GM19438 (cell line): ENCODE results near the gene AKAP9.
"Not testable (repeated sequence)": the region's sequence is repeated elsewhere in the genome, so short reads cannot be mapped to it uniquely, and the experiment has no call there.

Experiments used
- ATAC-seq: cut with Tn5 transposase; IDR thresholded peaks from one replicate; pipeline ENCODE4 v1.9.1; 2021; ENCODE audit warnings: low read depth; ENCODE audit not compliant: unreplicated experiment

AKAP9 gene

GRCh38 chr7:92119213-92119759, 178.6 kb downstream of the AKAP9 start:
- no peak for ATAC-seq

DNA sequence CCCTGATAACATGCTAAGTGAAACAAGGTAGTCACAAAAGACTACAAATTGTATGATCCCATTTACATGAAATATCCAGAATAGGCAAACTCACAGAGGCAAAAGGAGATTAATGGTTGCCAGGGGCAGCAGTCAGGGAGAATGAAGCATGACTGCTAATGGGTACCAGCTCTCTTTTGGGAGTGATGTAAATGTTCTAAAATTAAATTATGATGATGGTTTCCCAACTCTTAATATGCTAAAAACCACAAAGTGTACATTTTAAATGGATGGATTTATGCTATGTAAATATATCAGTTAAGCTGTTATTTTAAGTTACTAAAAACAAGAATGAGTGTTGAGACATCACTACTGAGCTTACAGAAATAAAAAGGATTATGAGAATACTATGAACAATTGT, 181.0 kb downstream of the AKAP9 start:
- ATAC-seq = no peak

DNA sequence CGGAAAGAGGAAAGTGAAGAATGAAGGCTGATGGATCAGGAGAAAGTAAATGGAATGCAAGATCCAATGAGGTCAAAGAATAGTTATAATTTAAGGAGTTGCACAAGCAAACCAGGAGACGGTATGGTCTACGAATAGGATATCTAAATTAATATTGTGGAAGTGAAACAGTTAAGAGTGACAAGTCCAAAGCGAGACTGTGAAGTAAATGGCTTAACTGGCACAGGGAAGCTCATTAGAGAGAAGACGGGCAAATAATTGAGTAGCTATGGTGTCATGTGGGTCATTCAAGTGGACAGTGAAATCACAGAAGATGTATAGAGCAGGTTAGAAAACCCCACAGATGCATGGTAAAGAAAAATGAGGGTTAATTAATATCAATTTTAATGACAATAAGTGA, 190.4 kb downstream of the AKAP9 start:
- ATAC-seq = no peak

GRCh38 chr7:92131764-92132330, 191.2 kb downstream of the AKAP9 start:
- ATAC-seq = no peak

DNA sequence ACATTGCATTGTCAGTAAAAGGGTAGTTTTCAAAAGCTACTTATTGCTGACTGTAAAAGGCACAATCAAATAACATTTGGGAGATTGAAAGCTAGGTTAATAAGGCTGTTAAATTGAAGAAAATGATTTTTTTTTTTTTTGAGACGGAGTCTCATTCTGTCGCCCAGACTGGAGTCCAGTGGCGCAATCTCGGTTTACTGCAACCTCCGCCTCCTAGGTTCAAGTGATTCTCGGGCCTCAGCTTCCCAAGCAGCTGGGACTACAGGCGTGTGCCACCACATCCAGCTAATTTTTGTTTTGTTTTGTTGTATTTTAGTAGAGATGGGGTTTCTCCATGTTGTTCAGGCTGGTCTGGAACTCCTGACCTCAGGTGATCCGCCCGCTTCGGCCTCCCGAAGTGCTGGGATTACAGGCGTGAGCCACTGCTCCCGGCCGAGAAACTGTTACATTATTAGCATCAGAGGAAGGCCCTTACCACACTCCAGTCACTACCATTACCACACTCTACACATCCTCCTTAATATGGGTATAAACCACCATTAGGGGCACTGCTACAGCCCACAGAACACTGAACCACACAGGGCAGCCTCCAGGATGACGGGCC, 192.6 kb downstream of the AKAP9 start:
- ATAC-seq = peak; percentile 26

- peak; percentile 32 for ATAC-seq
Observed at GRCh38 chr7:92133737-92134270, 193.1 kb downstream of the AKAP9 start.

- peak; percentile 86 for ATAC-seq
Observed at GRCh38 chr7:92134271-92135051, 193.8 kb downstream of the AKAP9 start, which contains the start of gene CYP51A1. Gene CYP51A1 (minus strand): TSS chr7:92134477. CDS start chr7:92134364, 113 bp downstream.

- no peak for ATAC-seq
Observed at GRCh38 chr7:92135052-92135889, 194.6 kb downstream of the AKAP9 start.

DNA sequence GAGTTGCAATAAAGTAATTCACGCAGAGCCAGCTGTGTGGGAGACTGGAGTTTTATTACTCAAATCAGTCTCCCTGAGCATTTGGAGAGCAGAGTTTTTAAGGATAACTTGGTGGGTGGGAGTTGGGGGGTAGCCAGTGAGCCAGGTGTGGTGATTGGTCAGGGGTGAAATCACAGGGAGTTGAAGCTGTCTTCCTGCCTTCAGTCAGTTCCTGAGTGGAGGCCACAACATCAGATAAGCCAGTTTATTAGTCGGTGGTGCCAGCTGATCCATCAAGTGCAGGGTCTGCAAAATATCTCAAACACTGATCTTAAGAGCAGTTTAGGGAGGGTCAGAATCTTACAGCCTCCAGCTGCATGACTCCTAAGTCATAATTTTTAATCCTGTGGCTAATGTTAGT, 196.9 kb downstream of the AKAP9 start:
- no peak for ATAC-seq

DNA sequence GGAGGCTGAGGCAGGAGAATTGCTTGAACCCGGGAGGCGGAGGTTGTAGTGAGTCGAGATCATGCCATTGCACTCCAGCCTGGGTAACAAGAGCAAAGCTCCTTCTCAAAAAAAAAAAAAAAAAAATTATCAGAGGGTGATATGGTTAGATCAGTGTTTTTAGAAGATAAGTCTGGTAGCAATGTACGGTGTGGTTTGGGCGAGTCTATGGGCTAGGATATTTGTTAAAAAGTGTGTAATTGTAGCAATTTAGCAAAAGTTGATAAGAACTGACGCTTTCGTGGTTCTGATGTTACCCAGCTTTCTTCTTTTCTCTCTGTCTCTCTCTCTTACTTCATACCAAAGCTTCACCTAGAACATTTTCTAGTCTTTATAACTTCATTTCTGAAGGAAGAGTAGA, 200.5 kb downstream of the AKAP9 start:
- no peak for ATAC-seq

- not testable (repeated sequence) for ATAC-seq
Observed at GRCh38 chr7:92142791-92143190, 202.1 kb downstream of the AKAP9 start.

DNA sequence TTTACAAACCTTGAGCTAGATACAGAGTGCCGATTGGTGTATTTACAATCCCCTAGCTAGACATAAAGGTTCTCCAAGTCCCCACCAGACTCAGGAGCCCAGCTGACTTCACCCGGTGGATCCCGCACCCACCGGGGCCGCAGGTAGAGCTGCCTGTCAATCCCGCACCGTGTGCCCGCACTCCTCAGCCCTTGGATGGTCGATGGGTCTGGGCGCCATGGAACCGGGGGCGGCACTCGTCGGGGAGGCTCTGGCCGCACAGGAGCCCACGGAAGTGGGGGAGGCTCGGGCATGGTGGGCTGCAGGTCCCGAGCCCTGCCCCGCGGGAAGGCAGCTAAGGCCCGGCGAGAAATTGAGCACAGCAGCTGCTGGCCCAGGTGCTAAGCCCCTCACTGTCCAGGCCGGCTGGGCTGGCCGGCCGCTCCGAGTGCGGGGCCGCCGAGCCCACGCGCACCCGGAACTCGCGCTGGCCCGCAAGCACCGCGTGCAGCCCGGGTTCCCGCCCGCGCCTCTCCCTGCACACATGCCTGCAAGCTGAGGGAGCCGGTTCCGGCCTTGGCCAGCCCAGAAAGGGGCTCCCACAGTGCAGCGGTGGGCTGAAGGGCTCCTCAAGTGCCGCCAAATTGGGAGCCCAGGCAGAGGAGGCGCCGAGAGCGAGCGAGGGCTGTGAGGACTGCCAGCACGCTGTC, 202.7 kb downstream of the AKAP9 start:
- ATAC-seq = not testable (repeated sequence)

- ATAC-seq = no peak
Observed at GRCh38 chr7:92149736-92150239, 209.1 kb downstream of the AKAP9 start.

DNA sequence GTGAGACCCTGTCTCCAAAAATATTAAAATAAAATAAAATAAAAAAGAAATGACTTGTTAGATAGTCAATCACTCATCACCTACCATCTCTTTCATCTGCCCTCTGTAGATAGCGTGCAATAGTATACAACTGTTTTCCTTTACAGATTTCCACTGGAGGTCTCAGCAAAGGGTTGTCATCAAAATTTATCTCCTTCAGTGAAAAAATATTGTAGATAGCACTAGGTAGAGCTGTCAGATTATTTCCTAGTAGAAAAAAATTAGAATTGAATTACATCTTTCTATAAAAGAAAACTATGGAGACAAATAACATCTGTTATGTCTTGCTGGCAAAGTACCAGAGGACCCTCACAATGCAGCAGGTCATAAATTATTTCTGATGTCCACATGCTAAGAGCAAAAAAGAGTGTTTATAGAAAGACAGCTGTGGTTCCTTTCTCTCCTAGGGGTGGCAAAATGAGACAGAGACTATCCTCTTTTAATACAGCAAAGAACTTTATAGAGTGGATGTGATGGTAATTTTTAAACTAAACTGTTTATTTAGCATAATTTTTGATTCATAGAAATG, 209.9 kb downstream of the AKAP9 start:
- ATAC-seq = no peak

- ATAC-seq = no peak
Observed at GRCh38 chr7:92155108-92155739, 214.6 kb downstream of the AKAP9 start.

DNA sequence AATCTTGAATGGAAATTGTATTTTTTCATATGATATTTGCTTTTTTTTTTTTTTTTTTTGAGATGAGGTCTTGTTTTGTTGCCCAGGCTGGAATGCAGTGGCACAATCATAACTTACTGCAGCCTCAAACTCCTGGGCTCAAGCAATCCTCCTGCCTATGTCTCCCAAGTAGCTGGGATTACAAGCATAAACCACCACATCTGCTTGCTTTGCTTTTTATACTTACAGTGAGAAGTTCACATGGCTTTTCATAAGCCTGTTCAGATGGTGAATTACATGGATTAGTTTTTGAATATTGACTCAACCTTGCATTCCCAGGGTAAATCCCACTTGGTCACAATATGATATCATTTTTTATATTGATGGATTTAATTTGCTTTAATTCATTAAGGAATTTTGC, 216.3 kb downstream of the AKAP9 start:
- no peak for ATAC-seq

DNA sequence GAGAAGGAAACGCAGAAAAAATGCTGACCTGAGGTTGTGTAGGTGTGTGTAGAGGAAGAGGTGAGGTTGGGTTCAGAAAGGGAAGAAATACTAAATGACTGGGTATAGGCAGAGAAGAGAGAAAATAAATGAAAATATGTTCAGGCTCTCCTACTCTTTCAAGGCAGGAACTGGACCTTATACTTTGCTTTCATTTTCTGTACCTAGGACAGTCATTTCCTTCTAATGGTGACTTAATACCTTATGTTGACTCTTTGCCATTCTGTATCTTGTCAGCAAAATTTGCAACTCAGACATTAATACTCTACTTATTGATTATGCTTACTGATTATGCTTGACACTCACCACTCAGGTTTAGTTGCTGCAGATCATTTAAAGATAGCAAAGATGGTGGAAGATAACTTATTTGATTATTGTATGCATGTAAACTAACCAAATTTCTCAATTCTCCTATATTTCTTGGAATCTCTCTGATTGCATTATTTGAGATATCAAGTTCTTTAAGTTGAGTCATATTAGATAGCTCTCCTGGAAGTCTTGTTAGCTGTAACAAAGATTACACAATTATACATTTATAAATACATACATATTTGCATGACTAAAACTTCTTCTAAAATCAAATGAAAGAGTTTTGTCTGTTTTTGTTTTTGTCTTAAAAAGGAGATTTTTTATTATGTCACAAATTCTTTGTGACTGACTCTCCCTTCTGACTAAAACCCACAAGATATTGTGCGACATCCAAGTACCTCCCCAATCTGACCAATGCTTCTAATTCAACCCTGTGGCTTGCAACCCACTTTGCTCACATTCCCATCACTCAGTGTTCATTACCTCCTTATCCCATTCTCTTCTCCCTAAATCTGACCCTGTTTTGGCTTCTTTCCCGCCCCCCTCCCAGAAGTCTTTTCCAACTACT, 218.3 kb downstream of the AKAP9 start:
- peak; percentile 81 for ATAC-seq
